Activated B cell treated with CpG ODN at 0.5 μM for 24 hours (primary cell): ENCODE results near the gene GNAL. TPM values are rescaled to one million over a fixed set of nuclear protein-coding genes. Genes with fewer than 3 reads are reported as not detected.

ENCODE experiments used
- ATAC-seq: fragments of 200-7000 bp; cut with Tn5 transposase; one replicate; pipeline ENCODE4 v1.10.0; 2021; ENCODE audit warnings: low read depth, mild to moderate bottlenecking, moderate library complexity
- CTCF ChIA-PET: fragments of 350-600 bp; sonication (Branson Sonifier 250); formaldehyde crosslinking; loops from one replicate; lab custom pipeline; 2021; ENCODE audit warnings: antibody characterized with exemption; lab: Charles Lee
- POLR2A ChIA-PET: fragments of 350-600 bp; sonication (Branson Sonifier 250); formaldehyde crosslinking; loops from one replicate; lab custom pipeline; 2021; ENCODE audit warnings: antibody characterized with exemption; lab: Charles Lee
- DNase-seq: peaks from one replicate; pipeline ENCODE4 v3.0.0; 2022
- H3K27ac Mint-ChIP-seq: one replicate; pipeline ENCODE4 v1.8.0; 2020; ENCODE audit warnings: mixed read lengths
- H3K27me3 Mint-ChIP-seq: one replicate; pipeline ENCODE4 v1.8.0; 2021; ENCODE audit warnings: mixed read lengths
- H3K36me3 Mint-ChIP-seq: one replicate; pipeline ENCODE4 v1.8.0; 2021; ENCODE audit warnings: low read depth, mixed read lengths
- H3K4me1 Mint-ChIP-seq: one replicate; pipeline ENCODE4 v1.8.0; 2021; ENCODE audit warnings: mixed read lengths
- H3K4me3 Mint-ChIP-seq: one replicate; pipeline ENCODE4 v1.8.0; 2020; ENCODE audit warnings: mild to moderate bottlenecking, mixed read lengths
- H3K9me3 Mint-ChIP-seq: one replicate; pipeline ENCODE4 v1.8.0; 2020; ENCODE audit warnings: mixed read lengths
- intact Hi-C: fragments of 100-400 bp; cut with micrococcal nuclease; formaldehyde crosslinking; loops from one replicate; pipeline ENCODE4 v1.15.1; 2024
- total RNA-seq: library from RNA; stranded (reverse); gene quantifications from 2 replicates; pipeline ENCODE4 v1.2.3, GENCODE V29; 2022
- TF ChIP-seq, protein P1 (sequence below): fragments of 200-600 bp; IDR thresholded peaks from one replicate; pipeline ENCODE4 v1.8.0; 2022; ENCODE audit warnings: antibody characterized with exemption, mild to moderate bottlenecking

The GNAL gene
- total RNA-seq, 1 donor from 2014 or later, result not detected

GRCh38 chr18:11719050-11719449, 30.0 kb downstream of the GNAL start:
- DNase-seq (no peak), ATAC-seq (no peak)
- ChIA-PET POLR2A (no interaction called here), CTCF (no interaction called here)
- H3K36me3 Mint-ChIP-seq, result no peaks in the 10 kb centered on the region
- peaks cover 21% of the 10 kb centered on the region for H3K27me3 Mint-ChIP-seq
- peaks cover 8% of the 10 kb centered on the region for H3K4me1 Mint-ChIP-seq
- H3K27ac Mint-ChIP-seq, result no peak overlapping the region
- H3K4me3 Mint-ChIP-seq, result no peak overlapping the region
- no peaks in the 10 kb centered on the region for H3K9me3 Mint-ChIP-seq
- intact Hi-C loops, result no loop called here
- TF ChIP-seq, protein P1, sequence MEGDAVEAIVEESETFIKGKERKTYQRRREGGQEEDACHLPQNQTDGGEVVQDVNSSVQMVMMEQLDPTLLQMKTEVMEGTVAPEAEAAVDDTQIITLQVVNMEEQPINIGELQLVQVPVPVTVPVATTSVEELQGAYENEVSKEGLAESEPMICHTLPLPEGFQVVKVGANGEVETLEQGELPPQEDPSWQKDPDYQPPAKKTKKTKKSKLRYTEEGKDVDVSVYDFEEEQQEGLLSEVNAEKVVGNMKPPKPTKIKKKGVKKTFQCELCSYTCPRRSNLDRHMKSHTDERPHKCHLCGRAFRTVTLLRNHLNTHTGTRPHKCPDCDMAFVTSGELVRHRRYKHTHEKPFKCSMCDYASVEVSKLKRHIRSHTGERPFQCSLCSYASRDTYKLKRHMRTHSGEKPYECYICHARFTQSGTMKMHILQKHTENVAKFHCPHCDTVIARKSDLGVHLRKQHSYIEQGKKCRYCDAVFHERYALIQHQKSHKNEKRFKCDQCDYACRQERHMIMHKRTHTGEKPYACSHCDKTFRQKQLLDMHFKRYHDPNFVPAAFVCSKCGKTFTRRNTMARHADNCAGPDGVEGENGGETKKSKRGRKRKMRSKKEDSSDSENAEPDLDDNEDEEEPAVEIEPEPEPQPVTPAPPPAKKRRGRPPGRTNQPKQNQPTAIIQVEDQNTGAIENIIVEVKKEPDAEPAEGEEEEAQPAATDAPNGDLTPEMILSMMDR, result no peak

DNA sequence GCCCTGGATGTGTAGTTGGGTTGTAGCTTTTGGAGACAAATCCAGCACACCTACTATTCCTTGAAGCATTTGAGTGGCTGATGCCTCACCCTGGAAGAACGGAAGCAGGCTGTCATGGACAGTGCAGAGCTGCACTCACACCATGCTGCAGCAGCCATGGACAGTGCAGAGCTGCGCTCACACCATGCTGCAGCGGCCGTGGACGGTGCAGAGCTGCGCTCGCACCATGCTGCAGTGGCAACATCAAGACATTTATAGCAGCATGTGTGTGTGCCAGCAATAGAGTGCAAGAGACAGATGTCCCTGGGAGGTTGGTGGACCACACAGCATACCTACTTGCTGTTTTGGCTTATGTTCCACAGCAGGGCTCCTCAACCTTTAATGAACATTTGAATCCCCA, 30.6 kb downstream of the GNAL start:
- Mint-ChIP-seq H3K4me1 (peaks cover 8% of the 10 kb centered on the region), H3K27me3 (peaks cover 15% of the 10 kb centered on the region), H3K27ac (no peak overlapping the region), H3K4me3 (no peak overlapping the region), H3K9me3 (no peaks in the 10 kb centered on the region), H3K36me3 (no peaks in the 10 kb centered on the region)
- ChIA-PET CTCF (no interaction called here), POLR2A (no interaction called here)
- TF ChIP-seq, protein P1, result no peak
- ATAC-seq, result no peak
- intact Hi-C loops, result no loop called here
- no peak for DNase-seq

- Mint-ChIP-seq H3K9me3 (no peaks in the 10 kb centered on the region), H3K36me3 (no peaks in the 10 kb centered on the region), H3K4me1 (peaks cover 8% of the 10 kb centered on the region), H3K27me3 (peaks cover 3% of the 10 kb centered on the region), H3K27ac (no peak overlapping the region), H3K4me3 (no peak overlapping the region)
- intact Hi-C loops, result no loop called here
- DNase-seq (no peak), ATAC-seq (no peak)
- CTCF ChIA-PET, result no interaction called here
- TF ChIP-seq, protein P1, result no peak
- POLR2A ChIA-PET, result no interaction called here
These were observed 32.7 kb downstream of the GNAL start for GRCh38 chr18:11721720-11722119.

DNA sequence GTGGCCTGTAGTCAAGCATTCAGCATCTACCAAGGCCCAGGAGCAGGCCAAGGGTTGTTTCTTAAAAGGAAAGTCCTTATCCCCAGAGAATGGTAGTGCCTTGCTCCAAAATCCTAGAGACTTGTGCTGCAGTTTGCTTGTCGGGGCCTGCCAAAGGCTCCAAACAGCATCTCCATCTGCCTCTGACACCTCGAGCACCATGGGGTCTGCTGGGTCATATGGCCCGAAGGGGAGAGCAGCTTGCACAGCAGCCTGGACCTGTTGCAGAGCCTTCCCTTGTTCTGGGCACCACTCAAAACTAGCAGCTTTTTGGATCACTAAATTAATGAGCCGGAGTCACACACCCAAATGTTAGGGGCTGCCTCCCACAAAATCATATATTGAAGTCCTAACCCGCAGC, 35.7 kb downstream of the GNAL start:
- no peaks in the 10 kb centered on the region for H3K36me3 Mint-ChIP-seq
- peaks cover 8% of the 10 kb centered on the region for H3K4me1 Mint-ChIP-seq
- no peak for ATAC-seq
- no peaks in the 10 kb centered on the region for H3K9me3 Mint-ChIP-seq
- CTCF ChIA-PET, result no interaction called here
- TF ChIP-seq, protein P1, result no peak
- POLR2A ChIA-PET, result no interaction called here
- no peaks in the 10 kb centered on the region for H3K27me3 Mint-ChIP-seq
- intact Hi-C loops, result no loop called here
- DNase-seq, result no peak
- H3K27ac Mint-ChIP-seq, result no peak overlapping the region
- H3K4me3 Mint-ChIP-seq, result no peak overlapping the region

DNA sequence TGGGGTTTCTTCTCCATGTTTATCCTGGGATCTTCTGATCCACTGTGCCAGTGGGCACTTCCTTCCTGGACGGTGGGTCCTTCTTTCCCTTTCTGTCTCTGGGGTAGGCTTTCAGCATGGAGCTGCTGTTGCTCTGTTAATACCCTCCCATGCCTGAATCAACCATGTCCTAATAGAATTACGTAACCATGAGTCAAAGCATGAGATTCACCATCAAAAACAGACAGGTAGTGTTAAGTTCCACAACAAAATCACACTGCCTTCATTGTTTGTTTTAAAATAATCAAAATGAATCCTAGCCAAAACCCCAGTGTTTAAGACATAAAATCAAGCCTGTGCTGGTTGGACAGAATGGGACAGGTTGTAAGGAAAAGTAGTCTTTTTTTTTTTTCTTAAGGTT, 37.5 kb downstream of the GNAL start:
- no peaks in the 10 kb centered on the region for H3K9me3 Mint-ChIP-seq
- ChIA-PET CTCF (no interaction called here), POLR2A (no interaction called here)
- H3K27me3 Mint-ChIP-seq, result peaks cover 1% of the 10 kb centered on the region
- no peaks in the 10 kb centered on the region for H3K4me1 Mint-ChIP-seq
- intact Hi-C loops, result no loop called here
- no peak overlapping the region for H3K27ac Mint-ChIP-seq
- no peaks in the 10 kb centered on the region for H3K36me3 Mint-ChIP-seq
- DNase-seq (no peak), ATAC-seq (no peak)
- no peak overlapping the region for H3K4me3 Mint-ChIP-seq
- TF ChIP-seq, protein P1, result no peak
